Kidney epithelial cell (primary cell): ENCODE measurements around the gene ZNF503. TPM values are rescaled to one million over a fixed set of nuclear protein-coding genes. Genes with fewer than 3 reads are reported as not detected.

Experiments used
- DNase-seq: peaks from one replicate; pipeline ENCODE4 v3.0.0-alpha.2; 2010; ENCODE audit warnings: low read depth
- H3K27me3 ChIP-seq: 2 replicates; pipeline ENCODE4 v1.6.0; 2011; ENCODE audit warnings: low read length; ENCODE audit not compliant: control insufficient read depth, insufficient read depth
- H3K36me3 ChIP-seq: 2 replicates; pipeline ENCODE4 v1.5.1; 2011; ENCODE audit warnings: low read length; ENCODE audit not compliant: control insufficient read depth, insufficient read depth
- H3K4me3 ChIP-seq: 2 replicates; pipeline ENCODE4 v1.5.1; 2011; ENCODE audit warnings: low read depth, mild to moderate bottlenecking, control low read depth, low read length
- CTCF ChIP-seq: IDR thresholded peaks from 2 replicates; pipeline ENCODE4 v1.5.1; 2011; ENCODE audit warnings: mild to moderate bottlenecking, moderate library complexity, low read length, control low read depth, inconsistent platforms; ENCODE audit not compliant: insufficient read depth, poor library complexity, severe bottlenecking
- total RNA-seq: library from RNA; depleted of rRNA; stranded (reverse); fragments of >200 nt; gene quantifications from 2 replicates; pipeline ENCODE4 v1.2.3, GENCODE V29; 2015

ZNF503 gene
- total RNA-seq, 1 donor from 2014 or later = 13.8 TPM

DNA sequence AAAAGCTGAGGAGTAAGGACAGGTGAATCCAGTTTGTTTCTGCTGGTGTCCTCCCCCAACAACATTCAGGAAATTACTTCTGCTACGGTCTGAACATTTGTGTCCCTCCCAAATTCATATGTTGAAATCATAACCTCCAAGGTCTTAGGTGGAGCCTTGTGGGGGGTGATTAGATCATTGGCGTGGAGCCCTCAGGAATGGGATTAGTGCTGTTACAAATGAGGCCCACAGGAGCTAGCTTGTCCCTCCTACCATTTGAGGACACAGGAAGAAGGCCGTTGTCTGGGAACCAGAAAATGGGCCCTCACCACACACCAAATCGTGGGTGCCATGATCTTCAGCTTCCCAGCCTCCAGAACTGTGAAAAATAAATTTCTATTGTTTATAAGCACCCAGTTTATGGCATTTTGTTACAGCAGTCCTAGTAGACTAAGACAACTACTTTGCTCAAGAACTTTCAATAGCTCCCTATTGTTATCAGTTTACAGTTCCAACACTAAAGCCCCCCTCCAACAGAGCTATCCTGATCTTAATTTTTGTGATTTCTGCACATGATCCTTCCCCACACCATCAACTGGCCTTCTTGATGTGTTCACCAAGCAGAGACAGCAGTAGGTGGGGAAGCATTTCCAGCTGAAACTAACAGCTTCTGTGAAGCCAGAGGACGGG is 27.7 kb upstream of the ZNF503 start:
- Histone ChIP-seq H3K27me3 (no peaks in the 10 kb centered on the region), H3K4me3 (no peak overlapping the region), H3K36me3 (no peaks in the 10 kb centered on the region)
- TF ChIP-seq CTCF = no peak
- no peak for DNase-seq

GRCh38 chr10:75428434-75429158 is 27.0 kb upstream of the ZNF503 start:
- H3K36me3 ChIP-seq = no peaks in the 10 kb centered on the region
- no peak for TF ChIP-seq CTCF
- H3K27me3 ChIP-seq = no peaks in the 10 kb centered on the region
- H3K4me3 ChIP-seq = no peak overlapping the region
- DNase-seq = no peak

- TF ChIP-seq CTCF = no peak
- no peak overlapping the region for H3K4me3 ChIP-seq
- DNase-seq = no peak
- H3K36me3 ChIP-seq = no peaks in the 10 kb centered on the region
- no peaks in the 10 kb centered on the region for H3K27me3 ChIP-seq
These were observed 26.4 kb upstream of the ZNF503 start for GRCh38 chr10:75427951-75428350.

DNA sequence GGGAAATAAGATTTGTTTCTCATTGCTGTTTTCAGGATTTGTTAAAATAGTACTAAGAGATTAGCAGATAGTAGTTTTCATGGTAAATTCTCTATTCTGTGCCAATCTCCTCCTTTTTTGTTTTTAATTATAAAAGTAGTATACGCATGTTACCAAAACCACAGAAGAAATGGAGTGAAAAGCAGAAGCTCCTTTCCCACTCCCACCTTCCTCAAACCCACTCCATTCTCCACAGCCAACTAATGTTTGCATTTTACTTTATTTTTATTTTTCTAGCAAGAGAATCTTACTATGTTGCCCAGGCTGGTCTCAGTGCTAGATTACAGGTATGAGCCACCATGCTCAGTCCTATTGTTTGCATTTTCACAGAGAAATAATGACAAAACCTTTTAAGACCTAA is 25.3 kb upstream of the ZNF503 start:
- H3K36me3 ChIP-seq = no peaks in the 10 kb centered on the region
- no peak overlapping the region for H3K4me3 ChIP-seq
- no peaks in the 10 kb centered on the region for H3K27me3 ChIP-seq
- TF ChIP-seq CTCF = no peak
- no peak for DNase-seq

GRCh38 chr10:75425291-75426079 is 23.9 kb upstream of the ZNF503 start:
- Histone ChIP-seq H3K36me3 (no peaks in the 10 kb centered on the region), H3K27me3 (no peaks in the 10 kb centered on the region), H3K4me3 (no peak overlapping the region)
- DNase-seq = no peak
- TF ChIP-seq CTCF = no peak
